GM11168 (cell line): Measurements from ENCODE around the gene EVC2.

Experiments used
- in situ Hi-C: fragments of 300-500 bp; cut with MboI; formaldehyde crosslinking; loops from one replicate; pipeline ENCODE4 v1.12.0; 2022; ENCODE audit warnings: low sequenced_read_pairs; ENCODE audit not compliant: unreplicated experiment

The EVC2 gene

DNA sequence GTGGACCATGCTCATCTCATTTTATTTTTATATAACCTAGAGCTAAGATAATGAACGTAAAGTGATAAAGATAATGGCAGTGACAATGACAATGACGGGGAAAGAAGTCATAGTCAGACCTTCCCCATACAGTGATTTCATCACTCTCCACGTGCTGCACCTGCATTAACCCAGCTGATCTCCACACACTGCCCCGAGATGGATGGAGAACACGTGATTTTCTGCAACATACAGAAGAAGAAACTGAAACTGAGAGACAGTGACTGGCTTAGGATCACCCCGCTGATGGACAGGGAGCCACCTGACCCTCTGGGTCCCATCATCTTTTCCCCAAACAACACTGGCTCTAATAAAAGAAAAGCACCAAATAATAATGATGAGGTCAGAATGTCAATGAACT is 22.0 kb downstream of the EVC2 start:
- in situ Hi-C loops = no loop called here

DNA sequence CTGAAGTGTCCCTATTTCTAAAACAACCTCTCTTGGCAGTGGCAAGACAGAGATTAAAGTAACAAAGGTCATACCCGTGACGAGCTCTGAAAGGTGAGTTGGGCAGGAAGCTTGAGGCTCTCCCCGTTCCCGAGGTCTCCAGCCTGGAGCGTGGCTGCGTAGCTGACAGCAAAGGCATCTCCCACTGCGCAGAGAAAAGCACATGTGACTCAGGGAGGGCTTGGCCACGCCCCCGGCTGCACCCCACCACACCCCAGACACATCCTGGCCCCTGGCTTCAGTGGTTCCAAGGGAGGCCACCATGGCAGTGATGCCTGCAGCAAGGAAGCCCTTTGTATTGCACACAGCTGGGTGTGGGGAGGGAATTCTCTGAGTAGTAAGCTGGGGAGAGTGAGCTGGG is 23.1 kb downstream of the EVC2 start:
- in situ Hi-C loops = no loop called here

DNA sequence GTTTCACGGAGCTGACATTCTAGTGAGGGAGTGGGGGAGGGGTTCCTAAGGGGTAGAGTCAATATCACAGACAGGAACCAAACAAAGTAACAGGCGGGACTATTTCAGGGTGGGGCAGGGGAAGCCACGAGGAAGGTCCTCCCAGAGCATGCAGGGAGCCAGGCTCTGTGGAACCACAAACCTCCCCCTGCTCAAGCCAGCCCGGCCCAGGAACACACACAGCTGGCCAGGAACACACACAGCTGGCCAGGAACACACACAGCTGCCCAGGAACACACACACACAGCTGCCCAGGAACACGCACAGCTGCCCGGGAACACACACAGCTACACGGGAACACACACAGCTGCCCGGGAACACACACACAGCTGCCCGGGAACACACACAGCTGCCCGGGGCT is 24.8 kb downstream of the EVC2 start:
- in situ Hi-C loops = no loop called here

DNA sequence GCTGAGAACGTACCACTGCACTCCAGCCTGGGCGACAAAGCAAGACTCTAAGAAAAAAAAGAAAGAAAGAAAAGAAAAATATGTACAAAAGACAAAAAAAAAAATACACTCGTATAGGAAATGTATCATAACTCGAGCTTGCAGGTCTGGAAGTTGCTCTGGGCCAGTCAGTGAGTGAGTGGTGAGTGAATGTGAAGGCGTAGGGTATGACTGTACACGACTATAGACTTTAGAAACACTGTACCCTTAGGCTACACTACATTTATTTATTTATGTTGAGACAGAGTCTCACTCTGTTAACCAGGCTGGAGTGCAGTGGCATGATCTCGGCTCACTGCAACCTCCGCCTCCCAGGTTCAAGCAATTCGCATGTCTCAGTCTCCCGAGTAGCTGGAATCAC is 29.4 kb downstream of the EVC2 start:
- in situ Hi-C loops = no loop called here

DNA sequence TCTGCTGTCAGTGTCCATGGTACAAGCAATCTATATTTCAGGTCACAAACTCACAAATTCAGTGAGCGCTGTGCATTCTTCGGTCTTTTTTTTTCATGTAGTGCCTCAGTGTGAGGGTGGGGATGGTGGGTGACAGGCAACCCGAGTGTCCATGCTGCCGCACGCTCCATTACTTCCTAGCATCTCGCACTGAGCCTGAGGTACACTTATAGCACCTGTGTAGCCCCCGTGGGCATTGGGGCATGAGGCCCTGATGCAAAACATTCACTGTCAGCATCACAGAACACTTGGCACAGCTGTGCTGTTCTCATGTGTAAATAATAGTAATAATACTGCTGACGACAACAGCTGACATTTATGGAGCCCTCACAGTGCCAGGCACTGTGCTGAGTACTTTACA is 31.6 kb downstream of the EVC2 start:
- in situ Hi-C loops = no loop called here

DNA sequence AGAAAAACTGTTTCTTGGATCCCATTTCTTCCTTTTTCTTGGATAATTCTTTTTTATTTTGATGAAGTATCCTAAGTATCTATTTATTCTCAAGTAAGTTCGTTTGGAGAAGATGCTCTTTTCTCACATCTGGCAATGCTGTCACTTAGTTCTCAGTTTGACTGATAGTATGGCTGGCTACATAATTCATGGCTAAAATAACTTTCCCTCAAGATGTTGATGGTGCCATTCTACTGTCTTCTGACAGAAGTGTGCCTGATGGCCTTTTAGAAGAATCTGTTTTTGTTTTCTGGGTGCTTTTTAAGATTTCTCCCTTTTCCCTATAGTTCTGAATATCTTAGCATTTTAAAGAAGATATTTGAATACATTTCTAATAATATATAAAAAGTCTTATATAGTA is 41.6 kb downstream of the EVC2 start:
- in situ Hi-C loops = no loop called here

- in situ Hi-C loops = no loop called here
Measured at GRCh38 chr4:5664778-5665177, 43.6 kb downstream of the EVC2 start.

DNA sequence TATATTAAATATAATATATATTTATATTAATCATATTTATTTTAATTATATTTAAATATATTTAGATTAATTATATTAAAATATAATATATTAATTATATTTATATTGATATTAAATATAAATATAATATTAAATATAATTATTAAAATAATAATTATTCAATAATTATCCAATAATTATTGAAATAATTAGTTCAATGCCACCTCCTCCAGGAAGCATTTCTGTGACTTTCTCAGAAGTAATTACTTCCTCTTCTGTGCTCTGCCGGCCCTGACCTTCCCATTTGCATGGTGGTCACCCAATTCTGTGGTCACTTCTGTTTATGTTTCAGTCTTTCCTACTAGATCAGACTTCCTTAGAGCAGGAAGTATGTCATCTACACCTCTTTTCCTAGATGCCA is 45.8 kb downstream of the EVC2 start:
- in situ Hi-C loops = no loop called here

GRCh38 chr4:5661237-5661636 is 47.1 kb downstream of the EVC2 start:
- in situ Hi-C loops = no loop called here

DNA sequence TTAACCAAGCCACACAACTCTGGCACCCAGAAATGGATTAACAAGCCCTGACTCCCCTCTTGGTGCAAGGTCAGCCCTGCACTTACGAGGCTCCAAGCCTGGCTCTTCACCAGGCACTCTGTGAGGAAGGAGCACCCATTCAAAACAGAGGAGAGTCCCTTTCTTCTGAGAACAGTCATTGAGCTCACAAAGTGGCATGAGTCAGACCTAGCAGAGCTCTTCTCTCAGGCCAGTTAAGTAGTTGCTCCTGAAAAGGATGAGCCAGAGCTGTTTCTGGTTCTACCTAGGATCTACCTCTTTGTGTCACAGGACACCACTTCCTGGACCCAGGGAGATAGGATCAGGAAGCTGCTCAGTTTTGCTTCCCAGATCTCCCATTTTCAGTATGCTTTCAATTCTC is 48.2 kb downstream of the EVC2 start:
- in situ Hi-C loops = no loop called here

DNA sequence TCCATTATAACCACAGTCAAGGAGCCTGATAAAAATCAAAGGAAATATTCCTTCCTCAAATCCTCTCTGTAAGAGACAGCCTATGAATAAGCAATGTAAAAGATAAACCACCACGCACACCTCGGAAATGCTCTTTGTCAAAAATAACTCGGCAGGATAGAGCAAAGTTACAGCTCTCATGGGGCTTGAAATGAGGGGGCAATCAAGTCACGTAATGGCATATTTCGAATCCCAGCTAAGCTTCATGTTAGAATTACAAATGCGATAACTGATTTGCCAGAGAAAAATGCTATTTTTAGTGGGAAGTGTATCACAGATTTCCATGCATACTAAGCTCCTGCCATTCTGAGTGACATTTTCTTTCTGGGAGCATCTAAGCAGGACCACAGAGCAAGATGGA is 49.4 kb downstream of the EVC2 start:
- in situ Hi-C loops = no loop called here

DNA sequence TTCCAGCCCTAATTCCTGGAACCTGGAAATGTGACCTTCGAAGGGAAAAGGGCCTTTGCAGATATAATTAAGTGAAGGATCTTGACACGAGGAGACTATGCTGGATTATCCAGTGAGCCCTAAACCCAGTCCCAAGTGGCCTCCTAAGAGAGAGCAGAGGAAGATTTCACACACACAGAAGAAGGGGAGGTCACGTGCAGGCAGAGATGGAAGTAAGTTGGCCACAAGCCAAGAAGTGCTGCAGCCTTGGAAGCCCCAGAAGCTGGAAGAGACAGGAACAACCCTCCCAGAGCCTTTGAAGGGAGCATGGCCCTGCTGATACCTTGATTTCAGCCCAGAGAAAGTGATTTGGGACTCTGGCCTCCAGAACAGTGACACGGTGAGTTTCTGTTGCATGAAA is 51.9 kb downstream of the EVC2 start:
- in situ Hi-C loops = no loop called here

DNA sequence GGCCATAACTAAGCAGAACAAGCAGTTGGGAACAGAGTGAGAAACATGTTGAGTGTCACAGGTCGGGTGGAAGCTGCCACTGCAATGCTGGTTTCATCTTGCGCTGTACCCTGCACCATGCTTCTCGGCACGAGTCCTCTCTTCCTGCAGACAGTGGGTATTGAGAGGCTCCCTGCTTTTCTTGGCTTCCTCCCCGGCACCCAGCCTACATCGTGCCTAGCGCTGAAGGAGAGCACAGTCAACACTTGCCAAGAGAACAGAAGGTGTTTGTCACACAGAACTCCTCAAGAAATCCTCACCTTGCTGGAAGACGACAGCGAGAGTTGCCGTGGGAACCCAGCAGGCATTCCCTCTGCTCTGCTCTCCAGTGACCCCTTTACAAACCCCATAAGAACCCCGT is 53.6 kb downstream of the EVC2 start:
- in situ Hi-C loops = no loop called here

DNA sequence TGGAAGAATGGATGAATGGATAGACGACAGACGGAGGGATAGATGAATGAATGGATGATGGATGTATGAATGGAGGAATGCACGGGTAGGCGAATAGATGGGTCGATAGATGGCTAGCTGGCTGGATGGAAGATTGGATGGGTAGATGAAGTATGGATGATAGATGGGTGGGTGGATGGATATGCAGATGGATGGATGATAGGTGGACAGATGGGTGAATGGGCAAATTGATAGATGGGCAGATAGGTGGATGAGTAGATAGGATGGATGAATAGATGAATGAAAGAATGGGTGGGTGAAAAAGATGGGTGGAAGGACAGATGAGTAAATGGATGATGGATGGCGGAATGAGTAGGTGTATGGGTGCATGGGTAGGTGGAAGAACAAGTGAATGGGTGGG is 57.3 kb downstream of the EVC2 start:
- in situ Hi-C loops = no loop called here

DNA sequence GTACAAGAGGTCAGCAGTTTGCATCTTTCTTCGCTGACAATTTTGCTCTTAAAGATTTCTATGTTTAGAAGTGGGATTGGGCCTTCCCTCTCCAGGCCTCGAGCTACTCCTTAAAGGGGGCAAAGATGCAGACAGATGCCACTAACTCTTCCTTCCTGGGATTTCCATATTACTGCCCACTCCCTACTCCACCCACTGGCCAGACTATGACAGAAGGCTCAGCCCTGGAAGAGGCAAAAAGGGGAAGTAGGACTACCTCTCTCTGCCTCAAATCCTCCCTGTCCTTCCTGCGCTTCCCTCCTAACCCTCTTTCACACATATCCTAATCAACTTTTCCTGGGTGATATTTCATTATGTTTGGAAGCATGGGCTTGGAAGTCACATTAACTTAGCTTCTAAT is 58.3 kb downstream of the EVC2 start:
- in situ Hi-C loops = no loop called here

- in situ Hi-C loops = no loop called here
Measured at GRCh38 chr4:5647351-5647750, 61.0 kb downstream of the EVC2 start.

DNA sequence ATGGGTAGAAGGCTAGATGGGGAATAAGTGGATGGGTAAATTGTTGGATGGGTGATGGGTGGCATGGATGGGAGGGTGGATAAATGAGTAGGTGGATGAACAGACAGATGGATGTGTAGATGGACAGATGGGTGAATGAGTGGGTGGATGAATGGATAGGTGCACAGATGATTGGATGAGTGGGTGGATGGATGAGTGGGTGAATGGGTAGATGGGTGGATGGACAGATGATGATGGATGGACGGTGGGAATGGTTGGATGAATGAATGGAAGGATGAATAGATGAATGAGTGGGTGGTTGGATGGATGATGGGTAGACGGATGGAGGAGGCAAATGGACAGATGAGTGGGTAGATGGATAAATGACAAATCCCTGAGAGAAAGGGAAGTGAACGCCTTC is 68.3 kb downstream of the EVC2 start:
- in situ Hi-C loops = no loop called here

DNA sequence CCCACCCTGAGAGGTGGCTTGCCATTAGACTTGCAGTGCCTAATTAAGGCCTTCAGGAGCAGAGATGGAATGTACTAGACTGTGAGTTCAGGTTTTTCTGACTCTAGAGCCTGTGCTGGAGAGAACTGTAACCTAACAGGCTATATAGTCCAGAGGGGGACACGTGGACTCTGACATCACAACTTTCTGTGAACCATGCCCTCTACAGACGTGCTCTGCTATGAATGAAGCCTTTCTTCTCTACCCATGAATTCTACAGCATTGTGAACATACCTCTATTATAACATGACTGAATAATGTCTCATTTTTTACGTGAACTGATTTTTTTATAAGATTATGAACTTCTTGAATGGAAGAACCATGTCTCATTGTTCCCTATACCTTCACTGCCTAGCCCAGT is 68.8 kb downstream of the EVC2 start:
- in situ Hi-C loops = no loop called here

GRCh38 chr4:5638976-5639375 is 69.4 kb downstream of the EVC2 start:
- in situ Hi-C loops = no loop called here

DNA sequence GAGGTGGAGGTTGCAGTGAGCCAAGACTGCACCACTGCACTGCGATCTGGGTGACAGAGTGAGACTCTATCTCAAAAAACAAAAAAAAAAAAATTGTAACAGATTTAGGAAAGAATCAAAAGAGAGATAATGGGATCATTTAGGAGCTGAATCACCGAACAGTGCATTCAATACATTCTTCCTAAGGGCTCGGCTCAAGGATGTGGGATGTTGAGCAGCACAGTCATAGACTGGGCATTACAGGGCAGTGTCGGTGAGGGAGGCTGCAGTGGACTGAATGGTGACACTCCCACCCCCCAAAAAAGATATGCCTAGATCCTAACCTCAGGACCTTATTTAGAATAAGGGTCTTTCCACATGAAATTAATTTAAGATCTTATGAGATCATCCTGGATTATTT is 70.0 kb downstream of the EVC2 start:
- in situ Hi-C loops = no loop called here

GRCh38 chr4:5636766-5637670 is 71.3 kb downstream of the EVC2 start:
- in situ Hi-C loops = no loop called here

DNA sequence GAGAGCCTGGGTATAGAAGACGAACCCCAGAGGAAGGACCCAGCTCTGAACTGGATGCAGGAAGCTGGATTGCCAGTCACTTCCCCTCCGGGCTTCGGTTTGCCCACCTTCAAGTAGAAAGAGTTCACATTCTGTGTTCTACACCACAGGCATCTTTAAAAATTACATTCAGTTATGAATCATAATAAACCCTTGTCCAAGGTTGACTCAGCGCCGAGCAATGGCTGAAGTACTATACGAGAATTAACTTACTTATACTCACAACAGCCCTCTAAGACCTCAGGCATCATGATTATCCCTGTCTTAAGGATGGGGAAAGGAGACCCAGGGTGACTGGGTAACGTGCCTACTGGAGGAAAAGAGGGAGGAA is 72.5 kb downstream of the EVC2 start:
- in situ Hi-C loops = no loop called here
